Loucy (cell line): ENCODE data around the gene CCDC181.

Experiments used
- CTCF ChIP-seq: fragments of 200-600 bp; sonication (generic); conservative IDR thresholded peaks from 2 replicates; pipeline ENCODE4 v1.5.1; 2014; ENCODE audit warnings: mild to moderate bottlenecking, antibody characterized with exemption, low read length
- EZH2phosphoT487 ChIP-seq: fragments of 200-600 bp; IDR thresholded peaks from 2 replicates; pipeline ENCODE4 v1.6.1; 2018; ENCODE audit warnings: antibody characterized with exemption, mild to moderate bottlenecking, moderate library complexity, borderline replicate concordance

DNA sequence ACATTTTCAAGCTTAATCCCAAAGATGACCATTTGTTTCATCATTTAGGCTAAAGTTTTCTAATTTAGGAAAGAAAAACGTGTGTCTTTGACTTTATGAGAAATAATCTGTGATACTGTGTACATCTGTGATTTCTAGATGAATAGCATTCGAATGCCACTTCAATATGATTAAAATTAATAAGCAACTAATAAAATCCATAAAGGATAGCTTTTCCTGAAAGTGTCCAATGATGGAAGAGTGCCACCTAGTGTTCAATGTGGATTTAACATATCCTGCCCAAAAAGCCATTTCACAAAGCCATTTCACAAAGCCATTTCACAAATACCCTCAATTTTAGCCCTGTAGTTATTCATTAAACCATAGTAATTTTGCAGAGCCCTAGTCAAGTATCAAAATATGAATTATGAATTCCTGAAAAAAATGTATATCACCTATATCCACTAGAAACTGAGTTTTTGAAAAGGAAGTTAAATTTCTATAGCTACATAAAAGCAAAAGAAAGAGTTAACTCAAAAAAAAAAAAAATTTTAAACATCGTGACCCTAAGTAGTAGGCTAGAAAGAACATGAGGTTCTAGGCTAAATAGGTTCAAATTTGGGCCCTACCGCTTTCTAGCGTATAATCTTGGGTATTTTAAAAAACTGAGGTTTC, 78.8 kb downstream of the CCDC181 start:
- peak; percentile 95 for TF ChIP-seq CTCF
- no peak for TF ChIP-seq EZH2phosphoT487
